HG03103 (cell line): ENCODE measurements around the gene NDFIP2.

ENCODE experiments used
- ATAC-seq: cut with Tn5 transposase; IDR thresholded peaks from one replicate; pipeline ENCODE4 v1.9.1; 2021; ENCODE audit warnings: low read depth; ENCODE audit not compliant: unreplicated experiment

Gene NDFIP2

DNA sequence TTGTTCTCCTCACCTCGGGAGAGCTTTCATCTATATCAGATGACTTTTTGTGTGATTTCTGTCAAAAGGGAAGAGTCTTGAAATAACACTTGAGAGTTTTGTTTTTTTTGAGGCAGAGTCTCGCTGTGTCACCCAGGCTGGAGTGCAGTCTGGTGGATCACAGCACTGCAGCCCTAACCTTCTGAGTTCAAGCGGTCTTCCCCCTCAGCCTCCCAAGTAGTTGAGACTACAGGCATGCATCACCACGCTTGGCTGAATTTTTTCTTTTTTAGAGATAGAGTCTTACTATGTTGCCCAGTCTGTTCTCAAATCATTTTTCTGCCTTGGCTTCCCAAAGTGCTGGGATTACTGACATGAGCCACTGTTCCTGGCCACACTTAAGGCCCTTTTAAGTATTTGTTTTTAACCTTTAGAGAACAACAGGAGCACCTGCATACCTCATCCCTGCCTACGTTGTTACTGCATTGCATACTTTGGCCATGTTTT is 11.4 kb downstream of the NDFIP2 start:
- peak; percentile 45 for ATAC-seq

DNA sequence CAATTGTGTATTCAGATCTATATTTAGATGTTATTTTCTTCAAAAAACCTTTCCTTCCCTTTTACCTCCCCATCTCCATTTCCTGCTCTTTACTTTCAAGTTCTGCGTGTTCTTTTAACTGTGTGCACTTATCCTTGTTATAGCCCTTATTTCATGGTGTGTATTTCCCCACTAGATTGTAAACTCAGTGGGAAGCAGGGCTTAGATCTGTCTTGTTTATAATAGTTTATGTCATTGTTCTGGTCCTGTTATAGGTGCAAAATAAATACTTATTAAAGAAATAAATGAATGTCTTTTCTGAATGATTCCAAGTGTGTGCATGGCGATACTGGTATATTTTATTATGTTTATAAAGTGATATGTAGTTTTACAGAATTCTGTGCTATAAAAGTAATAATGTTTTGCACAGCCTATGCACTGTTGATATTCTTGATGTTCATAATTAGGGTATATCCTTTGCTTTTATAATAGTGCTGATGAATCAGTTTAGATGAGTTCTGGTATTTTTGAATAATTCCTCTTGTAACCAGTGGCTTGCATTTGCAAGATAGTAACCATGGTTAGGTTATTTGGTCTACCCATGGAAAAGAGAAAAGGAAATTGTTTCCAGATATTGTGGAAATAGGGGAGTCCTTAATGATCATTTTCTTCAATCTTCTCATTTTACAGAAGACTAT is 12.1 kb downstream of the NDFIP2 start:
- no peak for ATAC-seq

DNA sequence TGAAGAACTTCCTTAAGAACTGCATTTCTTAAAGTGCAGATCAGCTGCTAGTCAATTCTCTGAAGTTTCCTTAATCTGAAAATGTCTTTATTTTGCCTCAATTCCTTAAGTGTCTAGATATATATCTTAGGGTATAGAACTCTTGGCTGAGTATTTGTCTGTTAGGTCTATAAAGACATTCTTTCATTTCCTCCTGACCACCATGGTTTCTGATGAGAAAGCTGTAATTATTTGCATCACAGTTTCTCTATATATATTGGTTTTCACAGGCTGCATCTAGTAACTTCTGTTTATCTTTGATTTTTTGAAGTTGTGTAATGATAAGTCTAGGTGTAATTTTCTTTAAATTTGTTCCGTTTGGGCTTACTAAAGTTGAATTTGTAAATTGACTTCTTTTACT is 15.2 kb downstream of the NDFIP2 start:
- peak; percentile 51 for ATAC-seq

DNA sequence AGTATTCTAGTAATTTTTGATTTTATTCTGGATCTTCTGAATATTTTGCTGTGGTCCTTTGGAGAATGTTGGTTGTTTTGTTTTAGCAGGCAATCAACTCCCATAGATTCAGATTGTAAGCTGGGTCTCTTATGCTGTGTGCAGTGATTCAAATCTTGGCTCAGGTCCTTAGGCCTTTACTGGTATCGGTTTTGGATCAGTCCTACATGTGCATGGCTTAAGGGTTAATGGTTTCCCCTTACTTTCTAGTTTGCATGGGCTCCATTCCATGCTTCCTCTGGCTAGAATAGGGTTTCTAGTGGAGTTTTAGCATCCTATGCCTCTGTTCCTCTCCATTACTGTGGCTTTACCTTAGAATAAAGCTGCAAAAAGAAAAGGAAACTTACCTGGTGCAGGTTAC is 16.1 kb downstream of the NDFIP2 start:
- no peak for ATAC-seq

DNA sequence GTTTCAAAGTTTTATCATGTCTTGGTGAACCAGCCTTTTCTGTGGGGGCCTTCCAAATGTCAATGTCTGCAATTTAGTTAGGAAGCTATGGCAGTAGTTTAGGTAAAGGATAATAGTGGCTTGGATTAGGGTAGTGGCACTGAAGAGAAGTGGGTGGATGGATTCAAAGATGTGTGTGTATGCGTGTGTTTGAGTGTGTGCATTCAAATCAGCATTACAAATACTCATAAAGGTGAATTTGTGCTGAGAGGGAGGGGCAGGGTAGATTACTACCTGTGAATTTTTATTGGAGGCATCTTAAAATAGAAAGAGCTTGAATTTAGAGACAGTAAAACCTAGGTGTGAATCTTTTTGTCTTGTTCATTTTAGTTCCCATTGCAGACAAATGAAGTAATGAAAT is 16.9 kb downstream of the NDFIP2 start:
- no peak for ATAC-seq

DNA sequence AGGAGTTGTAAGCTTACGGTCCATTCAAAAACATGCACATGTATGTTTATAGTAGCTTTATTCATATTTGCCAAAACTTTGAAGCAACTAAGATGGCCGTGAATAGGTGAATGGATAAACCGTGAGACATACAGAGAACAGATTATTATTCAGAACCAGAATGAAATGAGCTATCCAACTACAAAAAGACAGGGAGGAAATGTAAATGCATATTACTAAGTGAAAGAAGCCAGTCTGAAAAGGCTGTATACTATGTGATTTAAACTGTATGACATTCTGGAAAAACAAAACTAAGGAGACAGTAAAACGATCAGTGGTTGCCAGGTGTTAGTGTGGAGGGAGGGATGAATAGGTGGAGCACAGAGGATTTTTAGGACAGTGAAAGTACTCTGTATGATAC is 19.9 kb downstream of the NDFIP2 start:
- no peak for ATAC-seq

DNA sequence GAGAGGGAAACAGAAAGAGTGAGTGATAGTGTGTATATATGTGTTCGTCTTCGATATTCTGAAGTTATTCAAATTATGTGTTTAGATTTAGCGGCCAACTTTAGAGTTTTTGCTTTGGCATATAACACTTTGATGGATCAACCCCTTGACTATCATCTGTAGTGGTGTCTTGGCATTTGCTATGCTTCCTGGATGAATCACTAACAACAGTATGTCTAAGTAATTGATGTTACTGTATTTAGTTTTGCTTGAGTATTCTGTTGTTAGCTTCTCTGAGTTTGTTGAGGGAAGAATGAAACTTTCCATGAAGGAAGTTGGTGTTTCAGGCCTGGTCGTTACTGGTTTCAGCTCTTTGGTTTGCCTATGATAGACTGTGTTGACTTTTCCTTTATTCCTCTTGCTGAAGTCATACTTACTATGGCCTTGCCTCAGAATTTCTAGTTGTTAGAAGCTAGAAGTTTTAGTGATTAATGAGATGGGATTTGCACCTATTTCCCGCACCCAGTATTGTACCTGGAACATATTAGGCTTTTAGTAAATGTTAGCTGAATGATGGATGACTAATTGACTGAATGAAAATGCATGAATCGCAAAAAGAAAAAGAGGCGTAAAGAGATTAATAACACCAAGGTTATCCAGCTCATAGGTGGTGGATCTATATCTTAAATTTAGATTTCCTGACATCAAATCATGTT is 20.7 kb downstream of the NDFIP2 start:
- no peak for ATAC-seq

DNA sequence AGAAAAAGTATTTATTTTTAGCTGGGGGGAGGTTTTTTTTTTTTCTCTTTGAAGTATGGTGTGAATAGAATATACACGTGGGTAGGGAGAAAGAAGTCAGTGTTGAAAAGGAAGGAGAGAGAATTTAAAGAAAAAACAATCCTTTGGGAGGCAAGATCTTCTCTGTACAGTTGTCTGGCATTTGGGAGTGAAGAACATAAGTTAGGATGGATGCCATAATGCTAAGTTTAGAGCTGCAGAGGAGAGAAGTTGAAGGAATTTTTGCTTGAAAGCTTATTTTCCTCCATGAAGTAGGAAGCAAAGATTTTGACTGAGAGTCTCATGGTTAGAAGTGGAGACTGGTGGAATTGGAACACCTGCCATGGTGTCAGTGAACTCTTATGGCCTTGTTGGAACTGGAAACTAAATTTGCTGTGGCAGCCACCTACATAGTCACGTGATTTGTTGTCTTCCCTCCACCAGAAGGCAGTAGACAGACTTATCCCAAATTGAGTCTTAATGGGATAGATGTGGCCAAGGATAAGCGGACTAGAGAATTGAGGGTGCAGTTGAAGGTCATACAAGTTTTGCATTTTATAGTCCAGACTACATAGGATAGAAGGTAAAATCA is 22.0 kb downstream of the NDFIP2 start:
- no peak for ATAC-seq

DNA sequence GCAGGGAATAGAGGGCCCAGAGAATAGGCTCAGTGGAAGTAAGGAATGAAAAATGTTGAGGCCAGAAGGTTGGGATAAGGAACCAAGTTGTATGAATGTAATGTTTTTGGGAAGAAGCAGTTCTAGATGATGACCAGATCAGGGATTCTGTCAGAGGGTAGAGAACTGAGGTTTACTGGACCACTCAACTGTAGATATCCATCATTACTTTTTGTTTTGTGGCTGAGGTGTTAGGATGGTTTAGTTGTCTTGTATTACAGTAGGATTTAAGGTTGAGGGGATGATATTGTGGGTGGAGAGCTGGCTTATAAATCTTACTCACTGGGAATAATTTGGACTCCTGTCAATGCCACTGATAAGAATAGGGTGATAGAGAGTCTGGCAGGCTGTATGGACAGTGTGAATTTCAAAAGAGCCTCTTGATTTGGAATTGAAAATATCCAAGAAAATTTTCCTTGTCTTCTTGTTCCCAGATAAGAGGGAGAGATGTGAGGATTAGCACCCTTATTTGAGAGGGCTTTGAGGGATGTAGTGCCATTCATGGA is 22.6 kb downstream of the NDFIP2 start:
- no peak for ATAC-seq

DNA sequence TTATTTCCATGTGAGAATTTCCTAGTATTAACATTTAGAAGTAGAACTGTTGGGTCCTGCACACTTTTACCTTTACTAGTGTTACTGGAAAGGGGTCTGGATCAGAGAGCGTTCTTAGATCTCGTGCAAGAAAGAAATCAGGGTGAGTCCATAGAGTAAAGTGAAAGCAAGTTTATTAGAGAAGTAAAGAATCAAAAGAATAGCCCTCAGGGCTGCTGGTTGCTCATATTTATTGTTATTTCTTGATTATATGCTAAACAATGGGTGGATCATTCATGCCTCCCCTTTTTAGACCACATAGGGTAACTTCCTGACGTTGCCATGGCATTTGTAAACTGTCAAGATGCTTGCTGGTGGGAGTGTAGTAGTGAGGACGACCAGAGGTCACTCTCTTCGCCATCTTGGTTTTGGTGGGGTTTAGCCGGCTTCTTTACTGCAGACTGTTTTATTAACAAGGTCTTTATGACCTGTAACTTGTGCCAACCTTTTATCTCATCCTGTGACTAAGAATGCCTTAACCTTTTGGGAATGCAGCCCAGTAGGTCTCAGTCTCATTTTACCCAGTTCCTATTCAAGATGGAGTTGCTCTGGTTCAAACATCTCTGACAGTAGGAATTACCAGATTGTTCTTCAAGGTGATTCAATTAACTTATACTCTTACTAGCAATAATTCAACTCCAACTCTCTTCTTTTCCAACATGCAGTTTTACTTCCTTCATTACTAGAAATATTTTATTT is 27.4 kb downstream of the NDFIP2 start:
- no peak for ATAC-seq

DNA sequence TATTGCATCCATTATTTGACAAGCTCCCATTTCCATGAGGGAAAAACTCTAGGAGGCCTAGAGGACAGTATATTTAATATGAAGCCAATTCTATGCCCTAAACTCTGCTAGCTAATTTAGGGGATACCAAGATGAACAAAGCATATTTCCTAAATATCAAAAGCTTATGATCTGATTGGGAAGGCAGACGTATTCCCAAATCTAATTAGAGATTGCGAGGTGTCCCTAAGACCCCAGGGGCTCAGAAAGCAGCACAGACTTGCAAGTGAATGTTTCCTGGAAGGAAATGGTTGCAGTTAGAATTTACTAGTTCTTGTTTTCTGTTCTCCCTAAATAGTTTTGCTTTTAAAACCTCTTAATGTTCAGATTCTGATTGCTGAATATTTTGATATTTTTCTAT is 30.7 kb downstream of the NDFIP2 start:
- no peak for ATAC-seq

DNA sequence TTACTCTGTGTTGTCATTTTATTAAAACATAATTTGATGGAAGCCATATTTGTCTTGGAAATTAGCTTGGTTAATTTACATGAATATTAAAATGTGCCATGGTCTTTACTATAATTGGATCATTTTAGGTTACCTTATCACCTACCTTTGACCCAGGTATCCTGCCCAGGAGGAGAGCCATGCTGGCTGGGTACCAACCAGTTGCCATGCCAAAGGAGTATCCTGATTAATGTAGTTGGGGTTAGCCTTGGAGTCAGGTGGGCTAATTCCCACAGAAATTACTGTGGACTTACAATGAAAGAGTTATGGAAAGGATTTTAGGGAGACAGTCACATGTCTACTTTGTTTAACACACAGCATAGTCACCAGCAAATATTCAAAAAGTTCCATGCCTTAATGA is 32.0 kb downstream of the NDFIP2 start:
- ATAC-seq = no peak

DNA sequence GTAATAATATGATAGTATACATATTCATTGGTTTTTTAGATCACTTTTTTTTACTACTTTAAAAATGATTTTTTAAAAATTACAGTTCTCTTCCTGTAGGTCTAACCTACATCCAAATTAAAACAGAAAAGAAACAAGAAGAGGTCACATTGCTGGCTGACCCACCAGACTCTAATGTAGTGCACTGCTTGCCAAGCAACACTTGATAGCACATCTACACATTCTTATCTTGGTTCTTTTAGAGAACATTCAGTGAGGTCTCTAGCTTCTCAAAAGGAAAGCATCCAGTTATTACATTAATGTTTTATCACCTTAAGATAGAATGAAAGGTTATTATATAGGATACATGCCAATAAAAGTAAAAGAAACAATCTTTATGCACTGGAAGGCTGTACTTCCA is 35.6 kb downstream of the NDFIP2 start:
- ATAC-seq = no peak

DNA sequence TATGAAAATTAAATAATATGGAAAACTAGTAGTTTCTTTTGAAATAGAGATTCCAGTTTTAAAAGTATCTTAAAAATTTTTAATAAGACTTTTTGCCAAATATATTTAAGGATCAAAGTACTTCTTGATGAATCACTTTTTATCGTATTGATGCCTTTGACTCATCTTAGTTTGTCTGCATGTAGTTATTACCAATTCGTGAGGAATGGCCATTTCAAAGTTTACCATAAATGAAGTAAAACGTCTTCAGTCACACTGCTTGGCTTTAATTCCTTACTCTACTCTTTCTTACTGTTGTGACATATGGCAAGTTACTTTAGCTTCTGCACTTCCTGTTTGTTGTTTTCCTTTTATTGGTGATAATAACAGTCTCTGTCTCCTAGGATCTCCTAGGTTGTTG is 38.3 kb downstream of the NDFIP2 start:
- ATAC-seq = no peak

DNA sequence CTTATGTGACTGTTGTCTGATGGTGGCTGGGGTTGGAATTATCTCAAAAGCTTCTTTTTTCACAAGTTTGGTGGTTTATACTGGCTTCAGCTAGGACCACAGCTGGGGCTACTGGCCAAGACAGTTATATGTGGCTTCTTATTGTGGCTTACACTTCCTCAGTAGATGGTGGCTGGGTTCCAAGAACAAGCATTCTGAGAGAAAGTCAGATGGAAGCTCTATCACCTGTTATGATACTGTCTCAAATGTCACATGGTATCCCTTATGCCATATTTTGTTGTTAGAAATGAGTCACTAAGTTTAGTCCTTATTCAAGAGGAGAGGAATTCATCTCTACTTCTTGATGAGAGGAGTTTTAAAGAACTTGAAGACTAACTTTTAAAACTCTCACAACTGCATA is 41.6 kb downstream of the NDFIP2 start:
- peak; percentile 96 for ATAC-seq

DNA sequence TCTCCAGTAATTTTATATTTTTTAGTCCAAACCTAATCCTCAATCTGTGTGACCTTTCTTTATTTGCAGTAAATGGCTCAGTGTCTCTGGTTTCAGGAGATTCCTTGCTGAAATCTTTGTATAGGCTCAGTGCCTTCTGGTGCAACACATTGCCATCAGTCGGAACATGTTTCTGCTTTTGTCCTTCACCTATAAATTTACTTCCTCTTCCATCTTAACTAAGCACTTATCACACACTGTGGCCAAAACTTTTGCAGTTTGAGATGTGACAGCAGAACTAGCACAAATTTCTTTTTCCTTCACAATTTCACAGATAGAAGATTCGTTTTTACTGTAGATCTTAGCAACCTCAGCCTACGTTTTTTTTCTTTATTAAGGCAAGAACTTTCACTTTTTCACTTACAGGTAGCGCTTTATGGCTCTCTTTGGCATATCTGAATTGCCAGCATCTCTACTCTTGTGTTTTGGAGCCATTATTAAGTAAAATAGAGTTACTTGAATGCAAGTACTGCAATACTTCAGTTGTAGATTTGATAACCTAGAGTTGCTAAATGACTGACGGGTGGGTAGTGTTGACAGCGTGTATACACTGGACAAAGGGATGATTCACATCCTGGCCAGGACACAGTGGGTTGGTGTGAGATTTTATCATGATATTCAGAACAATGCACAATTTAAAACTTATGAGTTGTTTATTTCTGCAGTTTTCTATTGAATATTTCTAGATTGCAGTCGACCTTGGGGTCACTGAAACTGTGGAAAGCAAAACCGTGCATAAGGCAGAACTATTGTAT is 44.3 kb downstream of the NDFIP2 start:
- no peak for ATAC-seq

DNA sequence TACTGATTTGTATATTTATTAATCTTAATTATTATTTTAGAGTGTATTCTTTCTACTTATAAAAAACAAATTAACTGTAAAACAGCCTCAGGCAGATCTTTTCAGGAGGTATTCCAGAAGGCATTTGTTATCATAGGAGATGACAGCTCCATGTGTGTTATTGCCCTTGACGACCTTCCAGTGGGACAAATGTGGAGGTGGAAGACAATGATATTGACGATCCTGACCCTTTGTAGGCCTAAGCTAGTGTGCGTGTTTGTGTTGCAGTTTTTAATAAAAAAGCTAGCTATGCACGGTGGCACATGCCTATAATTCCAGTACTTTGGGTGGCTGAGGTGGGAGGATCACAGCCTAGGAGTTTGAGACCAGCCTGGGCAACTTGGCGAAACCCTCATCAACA is 46.7 kb downstream of the NDFIP2 start:
- ATAC-seq = no peak

DNA sequence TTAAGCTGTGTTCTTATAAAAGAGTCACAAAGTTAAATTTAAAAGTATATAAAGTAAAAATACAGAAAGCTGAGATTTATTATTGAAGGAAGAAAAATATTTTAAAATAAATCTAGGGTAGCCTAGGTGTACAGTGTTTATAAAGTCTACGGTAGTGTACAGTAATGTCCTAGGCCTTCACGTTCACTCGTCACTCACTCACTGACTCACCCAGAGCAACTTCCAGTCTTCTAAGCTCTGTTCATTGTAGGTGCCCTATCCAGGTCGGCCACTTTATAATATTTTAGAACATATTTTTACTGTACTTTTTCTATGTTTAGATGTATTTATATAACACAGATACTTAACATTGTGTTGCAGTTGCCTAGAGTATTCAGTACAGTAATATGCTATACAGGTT is 47.4 kb downstream of the NDFIP2 start:
- no peak for ATAC-seq

DNA sequence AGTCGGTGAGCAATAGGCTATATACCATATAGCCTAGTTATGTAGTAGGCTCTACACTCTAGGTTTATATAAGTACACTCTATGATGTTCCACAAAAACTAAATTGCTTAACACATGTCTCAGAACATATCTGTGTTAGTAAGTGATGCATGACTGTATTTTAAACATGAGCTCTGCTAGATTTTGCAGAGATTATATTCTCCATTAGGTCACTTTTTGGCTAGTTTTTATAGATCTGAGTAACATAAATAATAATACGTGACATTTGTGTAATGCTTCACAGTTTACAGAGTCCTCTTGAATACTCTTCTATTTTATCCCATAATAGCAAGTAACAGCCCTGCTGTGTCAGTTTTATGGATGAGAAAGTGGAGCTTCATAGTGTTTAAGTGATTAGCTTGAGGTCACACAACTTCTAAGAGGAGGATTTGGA is 47.8 kb downstream of the NDFIP2 start:
- ATAC-seq = no peak

DNA sequence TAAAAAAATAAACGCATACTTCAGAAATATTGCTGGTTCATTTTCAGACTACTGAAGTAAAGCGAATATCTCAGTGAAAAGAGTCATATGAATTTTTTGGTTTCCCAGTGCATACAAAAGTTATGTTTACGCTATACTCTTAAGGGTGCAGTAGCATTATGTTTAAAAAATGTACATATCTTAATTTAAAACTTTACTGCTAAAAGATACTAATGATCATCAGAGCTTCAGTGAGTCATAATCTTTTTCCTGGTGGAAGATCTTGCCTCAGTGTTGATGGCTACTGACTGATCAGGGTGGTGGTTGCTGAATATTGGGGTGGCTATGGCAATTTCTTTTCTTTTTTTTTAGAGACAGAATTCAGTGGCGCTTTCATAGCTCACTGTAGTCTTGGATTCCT is 48.9 kb downstream of the NDFIP2 start:
- ATAC-seq = no peak
